HEK293 (cell line): ENCODE data around the gene MARCHF7.

ENCODE experiments used
- CTCF ChIA-PET: fragments of 350-600 bp; formaldehyde crosslinking; extraction: SDS; loops from one replicate; lab custom pipeline; 2021; ENCODE audit warnings: antibody characterized with exemption; lab: Yijun Ruan, JAX
- POLR2A ChIA-PET: fragments of 300-600 bp; formaldehyde crosslinking; extraction: SDS; loops from one replicate; lab custom pipeline; 2020; ENCODE audit warnings: antibody characterized with exemption, inconsistent platforms; lab: Yijun Ruan, JAX
- H3K27ac ChIP-seq: fragments of 200-500 bp; sonication (Bioruptor generic); 2 replicates; pipeline ENCODE4 v1.5.1; 2014; ENCODE audit warnings: low read depth, low read length, control low read depth, inconsistent platforms; ENCODE audit errors: extremely low read depth
- H3K36me3 ChIP-seq, 2 experiments: fragments of 200-500 bp in 1 of 2; sonication (Bioruptor generic) in 1 of 2; 1 replicate in 1 of 2; 2 replicates in 1 of 2; pipeline ENCODE4 v1.5.1; 2014 to 2017; ENCODE audit warnings: inconsistent platforms in 2 of 2, low read length in 2 of 2; ENCODE audit not compliant: control insufficient read depth in 2 of 2, insufficient read depth in 1 of 2
- H3K4me1 ChIP-seq: fragments of 200-500 bp; sonication (Bioruptor generic); 2 replicates; pipeline ENCODE4 v1.5.1; 2014; ENCODE audit warnings: mild to moderate bottlenecking, low read length, inconsistent platforms; ENCODE audit not compliant: control insufficient read depth, insufficient read depth
- H3K4me3 ChIP-seq: 2 replicates; pipeline ENCODE4 v1.5.1; 2011; ENCODE audit warnings: low read depth, mild to moderate bottlenecking, control low read depth, low read length, moderate library complexity
- H3K9me3 ChIP-seq: fragments of 200-500 bp; sonication (Bioruptor generic); 2 replicates; pipeline ENCODE4 v1.5.1; 2014; ENCODE audit warnings: low read depth, low read length, inconsistent platforms; ENCODE audit not compliant: control insufficient read depth, insufficient read depth
- GLIS2 ChIP-seq: fragments of 450-650 bp; formaldehyde crosslinking; IDR thresholded peaks from 2 replicates; pipeline ENCODE4 v1.5.1; 2016; ENCODE audit warnings: missing biosample characterization, missing genetic modification characterization
- HOXD13 ChIP-seq: sonication (generic); formaldehyde crosslinking; IDR thresholded peaks from 2 replicates; pipeline ENCODE4 v1.8.0; 2022; ENCODE audit warnings: missing genetic modification reagents, borderline replicate concordance
- OSR2 ChIP-seq: fragments of 450-650 bp; formaldehyde crosslinking; IDR thresholded peaks from 2 replicates; pipeline ENCODE4 v1.5.1; 2016; ENCODE audit warnings: missing biosample characterization, missing genetic modification characterization
- ZNF112 ChIP-seq: fragments of 450-650 bp; formaldehyde crosslinking; IDR thresholded peaks from 2 replicates; pipeline ENCODE4 v1.5.0; 2017; ENCODE audit warnings: missing biosample characterization, missing genetic modification characterization
- ZNF211 ChIP-seq: fragments of 450-650 bp; formaldehyde crosslinking; IDR thresholded peaks from 2 replicates; pipeline ENCODE4 v1.5.1; 2016; ENCODE audit warnings: low read depth, missing biosample characterization, missing genetic modification characterization
- ZNF221 ChIP-seq: fragments of 450-650 bp; formaldehyde crosslinking; IDR thresholded peaks from 2 replicates; pipeline ENCODE4 v1.5.1; 2017; ENCODE audit warnings: missing biosample characterization, missing genetic modification characterization, borderline replicate concordance
- ZNF223 ChIP-seq: fragments of 450-650 bp; formaldehyde crosslinking; IDR thresholded peaks from 2 replicates; pipeline ENCODE4 v1.5.1; 2016; ENCODE audit warnings: missing biosample characterization, missing genetic modification characterization
- ZNF239 ChIP-seq: fragments of 450-650 bp; formaldehyde crosslinking; IDR thresholded peaks from 2 replicates; pipeline ENCODE4 v1.5.1; 2016; ENCODE audit warnings: missing biosample characterization, missing genetic modification characterization
- ZNF24 ChIP-seq: fragments of 450-650 bp; formaldehyde crosslinking; IDR thresholded peaks from 2 replicates; pipeline ENCODE4 v1.5.1; 2016; ENCODE audit warnings: missing biosample characterization, missing genetic modification characterization
- ZNF37A ChIP-seq: fragments of 450-650 bp; IDR thresholded peaks from 2 replicates; pipeline ENCODE4 v1.5.1; 2018; ENCODE audit warnings: missing biosample characterization, missing genetic modification characterization
- ZNF416 ChIP-seq: fragments of 450-650 bp; formaldehyde crosslinking; IDR thresholded peaks from 2 replicates; pipeline ENCODE4 v1.5.1; 2016; ENCODE audit warnings: missing biosample characterization, missing genetic modification characterization
- ZNF426 ChIP-seq: fragments of 450-650 bp; formaldehyde crosslinking; IDR thresholded peaks from 2 replicates; pipeline ENCODE4 v1.5.1; 2017; ENCODE audit warnings: missing biosample characterization, missing genetic modification characterization, mild to moderate bottlenecking, inconsistent platforms, moderate library complexity
- ZNF555 ChIP-seq: fragments of 450-650 bp; formaldehyde crosslinking; conservative IDR thresholded peaks from 2 replicates; pipeline ENCODE4 v1.5.1; 2017; ENCODE audit warnings: missing biosample characterization, mild to moderate bottlenecking, missing genetic modification characterization, inconsistent platforms
- ZNF585B ChIP-seq: fragments of 450-650 bp; formaldehyde crosslinking; IDR thresholded peaks from 2 replicates; pipeline ENCODE4 v1.5.1; 2016; ENCODE audit warnings: missing biosample characterization, missing genetic modification characterization
- ZNF654 ChIP-seq: fragments of 450-650 bp; formaldehyde crosslinking; IDR thresholded peaks from 2 replicates; pipeline ENCODE4 v1.5.1; 2016; ENCODE audit warnings: low read depth, missing biosample characterization, missing genetic modification characterization
- ZNF707 ChIP-seq: fragments of 450-650 bp; formaldehyde crosslinking; IDR thresholded peaks from 2 replicates; pipeline ENCODE4 v1.5.1; 2016; ENCODE audit warnings: missing biosample characterization, missing genetic modification characterization
- ZNF747 ChIP-seq: fragments of 450-650 bp; formaldehyde crosslinking; IDR thresholded peaks from 2 replicates; pipeline ENCODE4 v1.5.1; 2016; ENCODE audit warnings: missing biosample characterization, missing genetic modification characterization
- ZSCAN16 ChIP-seq: fragments of 450-650 bp; formaldehyde crosslinking; IDR thresholded peaks from 2 replicates; pipeline ENCODE4 v1.5.1; 2016; ENCODE audit warnings: missing biosample characterization, missing genetic modification characterization
- TF ChIP-seq, protein P1 (sequence below): fragments of 450-650 bp; formaldehyde crosslinking; IDR thresholded peaks from 2 replicates; pipeline ENCODE4 v1.5.1; 2016; ENCODE audit warnings: missing biosample characterization, missing genetic modification characterization
- TF ChIP-seq, protein P2 (sequence below): fragments of 450-650 bp; formaldehyde crosslinking; IDR thresholded peaks from 2 replicates; pipeline ENCODE4 v1.5.1; 2016; ENCODE audit warnings: missing biosample characterization, missing genetic modification characterization
- TF ChIP-seq, protein P3 (sequence below): fragments of 450-650 bp; formaldehyde crosslinking; IDR thresholded peaks from 2 replicates; pipeline ENCODE4 v1.5.1; 2016; ENCODE audit warnings: missing biosample characterization, missing genetic modification characterization

The MARCHF7 gene

DNA sequence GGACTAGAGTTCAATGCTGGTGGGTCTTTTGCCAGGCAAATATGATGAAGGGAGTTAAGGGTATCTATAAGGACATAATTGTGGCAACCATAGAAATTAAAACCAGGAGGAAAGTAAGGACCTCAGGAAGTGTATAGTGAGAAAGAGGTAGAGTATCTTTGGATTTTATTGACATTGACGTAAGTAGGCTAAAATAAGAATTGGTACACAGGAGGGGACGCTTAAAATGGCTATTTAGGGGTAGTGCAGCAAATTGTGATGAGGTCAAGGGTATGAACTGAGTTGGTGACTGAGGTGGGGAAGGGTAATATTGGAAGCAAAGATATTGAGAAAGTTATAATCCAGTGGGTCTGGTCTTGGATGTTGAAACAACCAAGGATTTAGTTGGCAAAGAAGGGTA is 42.7 kb downstream of the MARCHF7 start:
- TF ChIP-seq ZNF24 (tag by site-specific recombination): no peak
- TF ChIP-seq, protein P1, sequence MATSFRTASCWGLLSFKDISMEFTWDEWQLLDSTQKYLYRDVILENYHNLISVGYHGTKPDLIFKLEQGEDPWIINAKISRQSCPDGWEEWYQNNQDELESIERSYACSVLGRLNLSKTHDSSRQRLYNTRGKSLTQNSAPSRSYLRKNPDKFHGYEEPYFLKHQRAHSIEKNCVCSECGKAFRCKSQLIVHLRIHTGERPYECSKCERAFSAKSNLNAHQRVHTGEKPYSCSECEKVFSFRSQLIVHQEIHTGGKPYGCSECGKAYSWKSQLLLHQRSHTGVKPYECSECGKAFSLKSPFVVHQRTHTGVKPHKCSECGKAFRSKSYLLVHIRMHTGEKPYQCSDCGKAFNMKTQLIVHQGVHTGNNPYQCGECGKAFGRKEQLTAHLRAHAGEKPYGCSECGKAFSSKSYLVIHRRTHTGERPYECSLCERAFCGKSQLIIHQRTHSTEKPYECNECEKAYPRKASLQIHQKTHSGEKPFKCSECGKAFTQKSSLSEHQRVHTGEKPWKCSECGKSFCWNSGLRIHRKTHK (tag by site-specific recombination): no peak
- no peak for TF ChIP-seq ZNF211
- TF ChIP-seq ZNF555 (tag by site-specific recombination): no peak
- no peak for TF ChIP-seq OSR2
- no peak for TF ChIP-seq ZNF416 (tag by site-specific recombination)
- TF ChIP-seq, protein P2, sequence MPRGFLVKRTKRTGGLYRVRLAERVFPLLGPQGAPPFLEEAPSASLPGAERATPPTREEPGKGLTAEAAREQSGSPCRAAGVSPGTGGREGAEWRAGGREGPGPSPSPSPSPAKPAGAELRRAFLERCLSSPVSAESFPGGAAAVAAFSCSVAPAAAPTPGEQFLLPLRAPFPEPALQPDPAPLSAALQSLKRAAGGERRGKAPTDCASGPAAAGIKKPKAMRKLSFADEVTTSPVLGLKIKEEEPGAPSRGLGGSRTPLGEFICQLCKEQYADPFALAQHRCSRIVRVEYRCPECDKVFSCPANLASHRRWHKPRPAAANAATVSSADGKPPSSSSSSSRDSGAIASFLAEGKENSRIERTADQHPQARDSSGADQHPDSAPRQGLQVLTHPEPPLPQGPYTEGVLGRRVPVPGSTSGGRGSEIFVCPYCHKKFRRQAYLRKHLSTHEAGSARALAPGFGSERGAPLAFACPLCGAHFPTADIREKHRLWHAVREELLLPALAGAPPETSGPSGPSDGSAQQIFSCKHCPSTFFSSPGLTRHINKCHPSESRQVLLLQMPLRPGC (tag by site-specific recombination): no peak
- no peak for TF ChIP-seq HOXD13
- no peak for TF ChIP-seq ZNF707
- TF ChIP-seq, protein P3, sequence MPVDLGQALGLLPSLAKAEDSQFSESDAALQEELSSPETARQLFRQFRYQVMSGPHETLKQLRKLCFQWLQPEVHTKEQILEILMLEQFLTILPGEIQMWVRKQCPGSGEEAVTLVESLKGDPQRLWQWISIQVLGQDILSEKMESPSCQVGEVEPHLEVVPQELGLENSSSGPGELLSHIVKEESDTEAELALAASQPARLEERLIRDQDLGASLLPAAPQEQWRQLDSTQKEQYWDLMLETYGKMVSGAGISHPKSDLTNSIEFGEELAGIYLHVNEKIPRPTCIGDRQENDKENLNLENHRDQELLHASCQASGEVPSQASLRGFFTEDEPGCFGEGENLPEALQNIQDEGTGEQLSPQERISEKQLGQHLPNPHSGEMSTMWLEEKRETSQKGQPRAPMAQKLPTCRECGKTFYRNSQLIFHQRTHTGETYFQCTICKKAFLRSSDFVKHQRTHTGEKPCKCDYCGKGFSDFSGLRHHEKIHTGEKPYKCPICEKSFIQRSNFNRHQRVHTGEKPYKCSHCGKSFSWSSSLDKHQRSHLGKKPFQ (tag by site-specific recombination): no peak
- no peak for TF ChIP-seq ZNF239 (tag by site-specific recombination)
- TF ChIP-seq ZNF221: no peak
- no peak for TF ChIP-seq ZNF37A (tag by site-specific recombination)
- no peak for TF ChIP-seq ZNF426 (tag by site-specific recombination)
- no peak for TF ChIP-seq ZSCAN16 (tag by site-specific recombination)
- no peak overlapping the region for H3K27ac ChIP-seq

DNA sequence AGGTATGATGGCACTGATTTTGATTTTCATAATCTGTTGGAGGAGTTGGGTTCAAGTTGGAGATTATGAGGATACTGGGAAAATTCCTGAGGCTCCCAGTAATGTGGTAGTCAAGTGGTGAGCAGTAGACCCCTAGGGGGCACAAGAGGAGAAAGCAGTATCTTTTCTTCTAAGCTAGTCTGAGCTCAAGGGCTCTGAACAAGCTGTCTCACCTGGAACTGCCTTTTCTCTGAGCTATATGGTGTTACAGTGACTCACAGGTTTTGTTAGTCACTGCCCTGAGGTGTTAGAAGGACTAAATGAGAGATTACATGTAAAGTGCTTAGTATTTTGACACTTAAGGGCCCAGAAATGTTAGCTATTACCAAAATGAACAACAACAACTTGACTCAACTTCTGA is 43.5 kb downstream of the MARCHF7 start:
- H3K4me3 ChIP-seq: no peak overlapping the region
- TF ChIP-seq ZNF747 (tag by site-specific recombination) (no peak), ZNF223 (tag by site-specific recombination) (no peak), ZNF112 (tag by site-specific recombination) (no peak), ZNF654 (tag by site-specific recombination) (0 out of 2 replicates have a peak, but pooled peaks have one; percentile 15), ZNF585B (tag by site-specific recombination) (peak; percentile 56), GLIS2 (tag by site-specific recombination) (no peak)
- H3K4me1 ChIP-seq: no peaks in the 10 kb centered on the region
- ChIA-PET POLR2A (no interaction called here), CTCF (interaction anchor here (1.0 kb wide), 1 partner anchor 42 kb away, joined by 3 read pairs; the partner anchor contains the start of gene CD302)
- peaks cover 40 to 97% of the 10 kb centered on the region in 2 experiments for H3K36me3 ChIP-seq
- H3K9me3 ChIP-seq: no peaks in the 10 kb centered on the region
- no peak overlapping the region for H3K27ac ChIP-seq

More for the DNA sequence above, 42.7 kb downstream of the MARCHF7 start:
- Histone ChIP-seq H3K4me1 (no peaks in the 10 kb centered on the region), H3K4me3 (no peak overlapping the region), H3K9me3 (no peaks in the 10 kb centered on the region), H3K36me3 (peaks cover 39 to 91% of the 10 kb centered on the region in 2 experiments)
- CTCF ChIA-PET: no interaction called here
- POLR2A ChIA-PET: no interaction called here
